Measurements from ENCODE around the gene RNF10. TPM values are rescaled to one million over a fixed set of nuclear protein-coding genes. Genes with fewer than 3 reads are reported as not detected.

Gene RNF10
- total RNA-seq, 1 experiment from 2014 or later: 166 TPM

DNA sequence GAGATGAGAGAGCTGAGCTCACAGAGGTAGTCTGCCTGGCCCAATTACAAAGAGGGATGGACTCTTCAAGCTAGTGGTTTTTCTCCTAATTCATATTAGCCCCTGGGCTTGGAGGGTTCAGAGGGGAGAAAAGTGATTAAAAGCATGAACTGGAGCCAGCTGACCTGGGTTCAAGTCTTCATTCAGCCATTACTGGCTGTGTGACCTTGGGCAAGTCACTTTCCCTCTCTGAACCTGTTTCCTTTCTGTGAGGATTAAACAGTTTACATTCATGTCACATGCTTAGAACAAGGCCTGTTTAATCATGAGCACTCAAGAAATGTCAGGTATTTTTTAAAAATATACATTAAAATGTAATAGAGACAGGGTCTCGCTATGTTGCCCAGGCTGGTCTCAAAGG lies 54.2 kb downstream of the RNF10 start:
- TF ChIP-seq, protein P1, sequence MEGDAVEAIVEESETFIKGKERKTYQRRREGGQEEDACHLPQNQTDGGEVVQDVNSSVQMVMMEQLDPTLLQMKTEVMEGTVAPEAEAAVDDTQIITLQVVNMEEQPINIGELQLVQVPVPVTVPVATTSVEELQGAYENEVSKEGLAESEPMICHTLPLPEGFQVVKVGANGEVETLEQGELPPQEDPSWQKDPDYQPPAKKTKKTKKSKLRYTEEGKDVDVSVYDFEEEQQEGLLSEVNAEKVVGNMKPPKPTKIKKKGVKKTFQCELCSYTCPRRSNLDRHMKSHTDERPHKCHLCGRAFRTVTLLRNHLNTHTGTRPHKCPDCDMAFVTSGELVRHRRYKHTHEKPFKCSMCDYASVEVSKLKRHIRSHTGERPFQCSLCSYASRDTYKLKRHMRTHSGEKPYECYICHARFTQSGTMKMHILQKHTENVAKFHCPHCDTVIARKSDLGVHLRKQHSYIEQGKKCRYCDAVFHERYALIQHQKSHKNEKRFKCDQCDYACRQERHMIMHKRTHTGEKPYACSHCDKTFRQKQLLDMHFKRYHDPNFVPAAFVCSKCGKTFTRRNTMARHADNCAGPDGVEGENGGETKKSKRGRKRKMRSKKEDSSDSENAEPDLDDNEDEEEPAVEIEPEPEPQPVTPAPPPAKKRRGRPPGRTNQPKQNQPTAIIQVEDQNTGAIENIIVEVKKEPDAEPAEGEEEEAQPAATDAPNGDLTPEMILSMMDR (IDR thresholded peaks at IDR 0.05; ENCODE audit: unreplicated experiment): no peak
- Mint-ChIP-seq H3K4me1 (ENCODE audit: insufficient read depth, unreplicated experiment) (no peaks in the 10 kb centered on the region), H3K9me3 (ENCODE audit: unreplicated experiment) (no peaks in the 10 kb centered on the region), H3K27ac (ENCODE audit: low read depth, unreplicated experiment) (no peak overlapping the region), H3K27me3 (ENCODE audit: insufficient read depth, unreplicated experiment) (no peaks in the 10 kb centered on the region), H3K4me3 (ENCODE audit: unreplicated experiment) (no peak overlapping the region), H3K36me3 (ENCODE audit: insufficient read depth, unreplicated experiment) (peaks cover 2% of the 10 kb centered on the region)
- CTCF ChIA-PET: interaction anchor here (2.1 kb wide), 1 partner anchor 60 kb away, joined by 10 read pairs; no protein-coding TSS in a partner anchor
- intact Hi-C loops (cut with micrococcal nuclease): no loop called here
- no peak for DNase-seq (ENCODE audit: unreplicated experiment)
- POLR2A ChIA-PET: interaction anchor here (0.9 kb wide), 2 partner anchors 91 to 317 kb away, joined by 3 read pairs; no protein-coding TSS in a partner anchor
- no TSS peak for BruUV-seq (replicated peaks)

DNA sequence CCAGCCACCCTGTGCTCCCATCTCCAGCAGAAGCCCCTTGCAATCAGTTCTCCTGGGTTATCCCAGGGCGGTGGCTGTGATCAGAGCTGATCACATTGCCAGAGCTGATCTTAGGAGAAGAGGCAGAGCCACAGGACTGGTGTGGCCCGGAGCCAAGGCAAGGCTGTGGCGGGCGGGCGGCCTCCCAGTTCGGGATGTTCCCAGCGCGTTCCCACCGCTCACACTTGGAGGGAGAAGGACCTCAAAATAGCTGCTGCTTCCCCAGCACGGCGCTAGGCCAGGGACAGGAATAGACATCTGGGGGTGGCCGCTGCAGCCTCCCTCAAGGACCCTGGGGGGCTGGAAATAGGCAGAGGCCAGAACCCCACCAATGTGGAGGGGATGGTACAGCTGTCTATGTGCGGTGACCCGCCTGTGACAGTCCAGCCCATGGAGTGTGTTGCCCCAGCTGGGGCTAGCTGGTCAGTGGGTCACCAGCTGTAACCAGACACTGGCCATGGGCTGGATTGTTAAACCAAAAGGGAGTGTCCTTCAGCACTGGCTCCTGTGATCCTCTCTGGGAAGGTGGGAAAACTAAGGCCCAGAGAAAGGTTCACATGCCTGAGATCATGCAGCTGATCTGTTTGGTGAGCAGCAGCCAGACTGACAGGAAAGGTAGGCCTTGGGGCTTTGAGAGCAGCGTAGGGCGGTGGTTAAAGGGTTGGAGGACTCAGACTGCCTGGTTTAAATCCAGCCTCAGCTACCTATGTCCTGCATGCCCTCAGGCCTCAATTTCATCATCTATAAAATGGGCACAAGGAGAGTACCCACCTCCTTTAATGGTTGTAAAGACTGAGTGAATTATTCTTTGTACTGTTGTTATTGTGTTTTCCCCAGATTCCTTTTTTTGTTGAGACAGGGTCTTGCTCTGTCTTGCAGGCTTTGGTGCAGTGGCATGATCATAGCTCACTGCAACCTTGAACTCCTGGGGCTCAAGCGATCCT lies 55.1 kb downstream of the RNF10 start:
- H3K4me1 Mint-ChIP-seq (ENCODE audit: insufficient read depth, unreplicated experiment): no peaks in the 10 kb centered on the region
- no peaks in the 10 kb centered on the region for H3K36me3 Mint-ChIP-seq (ENCODE audit: insufficient read depth, unreplicated experiment)
- no peak overlapping the region for H3K27ac Mint-ChIP-seq (ENCODE audit: low read depth, unreplicated experiment)
- no peaks in the 10 kb centered on the region for H3K9me3 Mint-ChIP-seq (ENCODE audit: unreplicated experiment)
- CTCF ChIA-PET: interaction anchor here (1.0 to 2.1 kb wide), 3 partner anchors 59 to 382 kb away, joined by 4 to 10 read pairs (median 5); no protein-coding TSS in a partner anchor
- no TSS peak for BruUV-seq (replicated peaks)
- H3K27me3 Mint-ChIP-seq (ENCODE audit: insufficient read depth, unreplicated experiment): no peaks in the 10 kb centered on the region
- intact Hi-C loops (cut with micrococcal nuclease): no loop called here
- no peak for DNase-seq (ENCODE audit: unreplicated experiment)
- POLR2A ChIA-PET: interaction anchor here (0.9 kb wide), 3 partner anchors 8 to 316 kb away, joined by 3 read pairs; partner anchors contain the start of gene POP5
- TF ChIP-seq, protein P1 (IDR thresholded peaks at IDR 0.05; ENCODE audit: unreplicated experiment): no peak
- H3K4me3 Mint-ChIP-seq (ENCODE audit: unreplicated experiment): no peak overlapping the region

DNA sequence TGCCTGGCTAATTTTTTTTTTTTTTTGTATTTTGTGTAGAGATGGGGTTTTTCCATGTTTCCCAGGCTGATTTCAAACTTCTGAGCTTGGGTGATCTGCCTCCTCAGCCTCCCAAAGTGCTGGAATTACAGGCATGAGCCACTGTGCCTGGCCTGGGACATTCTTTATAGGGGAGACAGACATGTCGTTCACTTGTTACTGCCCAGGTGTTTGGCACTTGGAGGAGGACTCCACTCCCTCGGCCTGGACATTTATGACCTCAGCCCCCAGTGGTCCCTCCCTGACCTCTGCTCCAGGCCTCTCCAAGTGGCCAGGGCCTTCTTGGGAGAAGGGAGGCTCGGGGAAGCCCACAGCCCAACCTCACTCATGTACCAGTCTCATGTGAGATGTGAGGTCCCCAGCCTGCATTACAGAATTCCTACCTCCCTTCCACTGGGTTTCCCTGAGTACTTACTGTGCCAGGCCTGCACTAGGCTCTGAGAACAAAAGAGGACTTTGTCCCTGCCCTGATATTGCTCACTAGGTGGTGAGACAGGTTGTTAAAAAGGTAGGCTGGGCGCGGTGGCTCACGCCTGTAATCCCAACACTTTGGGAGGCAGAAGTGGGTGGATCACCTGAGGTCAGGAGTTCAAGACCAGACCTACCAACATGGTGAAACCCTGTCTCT lies 56.7 kb downstream of the RNF10 start:
- ChIA-PET POLR2A (interaction anchor here (0.7 kb wide), 2 partner anchors 22 to 171 kb away, joined by 3 to 4 read pairs; no protein-coding TSS in a partner anchor), CTCF (interaction anchor here (0.9 to 1.4 kb wide), 2 partner anchors 8 to 381 kb away, joined by 3 to 6 read pairs; no protein-coding TSS in a partner anchor)
- BruUV-seq (replicated peaks): no TSS peak
- intact Hi-C loops (cut with micrococcal nuclease): no loop called here
- Mint-ChIP-seq H3K27me3 (ENCODE audit: insufficient read depth, unreplicated experiment) (no peaks in the 10 kb centered on the region), H3K4me1 (ENCODE audit: insufficient read depth, unreplicated experiment) (no peaks in the 10 kb centered on the region), H3K9me3 (ENCODE audit: unreplicated experiment) (no peaks in the 10 kb centered on the region), H3K27ac (ENCODE audit: low read depth, unreplicated experiment) (no peak overlapping the region), H3K36me3 (ENCODE audit: insufficient read depth, unreplicated experiment) (no peaks in the 10 kb centered on the region), H3K4me3 (ENCODE audit: unreplicated experiment) (no peak overlapping the region)
- no peak for DNase-seq (ENCODE audit: unreplicated experiment)
- TF ChIP-seq, protein P1 (IDR thresholded peaks at IDR 0.05; ENCODE audit: unreplicated experiment): no peak

All from MCF 10A (cell line).